Breast epithelium (tissue), 4 donors: Measurements from ENCODE around the gene STRADA. TPM values are rescaled to one million over a fixed set of nuclear protein-coding genes. Genes with fewer than 3 reads are reported as not detected.

Experiments used
- DNase-seq, 2 donors: peaks; one replicate each; pipeline ENCODE4 v3.0.0-alpha.2; 2019; ENCODE audit warnings: low spot score in 2 of 2
- H3K27ac ChIP-seq, 2 donors: fragments of 200-600 bp; sonication (generic) in 1 of 2; one replicate each; pipeline ENCODE4 v1.5.1; 2016 to 2019; ENCODE audit warnings: mild to moderate bottlenecking in 1 of 2
- H3K27me3 ChIP-seq, 2 donors: fragments of 200-600 bp; sonication (generic) in 1 of 2; one replicate each; pipeline versions ENCODE4 v1.5.1 to v1.6.0; 2017 to 2019; ENCODE audit warnings: control low read depth in 1 of 2, mild to moderate bottlenecking in 1 of 2
- H3K36me3 ChIP-seq: fragments of 200-600 bp; one replicate; pipeline ENCODE4 v1.5.1; 2019
- H3K4me1 ChIP-seq, 2 donors: fragments of 200-600 bp; sonication (generic); one replicate each; pipeline ENCODE4 v1.5.1; 2016 to 2019; ENCODE audit warnings: control low read depth in 1 of 2
- H3K4me3 ChIP-seq, 3 donors: fragments of 200-600 bp; sonication (generic); 1 replicate in 2 of 3; 2 replicates in 1 of 3; pipeline ENCODE4 v1.5.1; 2016 to 2019; ENCODE audit warnings: mild to moderate bottlenecking in 3 of 3, moderate library complexity in 2 of 3
- H3K9me3 ChIP-seq, 2 donors: fragments of 200-600 bp; sonication (generic) in 1 of 2; one replicate each; pipeline ENCODE4 v1.5.1; 2016 to 2019; ENCODE audit warnings: control low read depth in 1 of 2
- POLR2A ChIP-seq: fragments of 450-650 bp; IDR thresholded peaks from one replicate; pipeline ENCODE4 v1.6.1; 2016; ENCODE audit warnings: antibody characterized with exemption, mild to moderate bottlenecking, moderate library complexity
- POLR2AphosphoS5 ChIP-seq, 3 donors: sonication (generic); formaldehyde crosslinking; IDR thresholded peaks; one replicate each; pipeline ENCODE4 v1.6.1; 2017; ENCODE audit warnings: antibody characterized with exemption in 3 of 3
- intact Hi-C: fragments of 100-400 bp; cut with DNase I; formaldehyde crosslinking; loops from one replicate; pipeline ENCODE4 v1.15.1; 2023; ENCODE audit warnings: low total_unique reads
- total RNA-seq, 3 donors: library from RNA; depleted of rRNA; stranded (reverse); fragments of >200 nt; gene quantifications; one replicate each; pipeline ENCODE4 v1.1.0, GENCODE V29; 2016
- TF ChIP-seq, protein P1 (sequence below), 3 donors: fragments of 450-650 bp; IDR thresholded peaks; one replicate each; pipeline ENCODE4 v1.5.1; 2016 to 2017; ENCODE audit warnings: antibody characterized with exemption in 3 of 3, mild to moderate bottlenecking in 3 of 3, moderate library complexity in 3 of 3

STRADA gene
- total RNA-seq, 3 donors from 2014 or later, result 25.9 to 33.8 (median 26.2) TPM

DNA sequence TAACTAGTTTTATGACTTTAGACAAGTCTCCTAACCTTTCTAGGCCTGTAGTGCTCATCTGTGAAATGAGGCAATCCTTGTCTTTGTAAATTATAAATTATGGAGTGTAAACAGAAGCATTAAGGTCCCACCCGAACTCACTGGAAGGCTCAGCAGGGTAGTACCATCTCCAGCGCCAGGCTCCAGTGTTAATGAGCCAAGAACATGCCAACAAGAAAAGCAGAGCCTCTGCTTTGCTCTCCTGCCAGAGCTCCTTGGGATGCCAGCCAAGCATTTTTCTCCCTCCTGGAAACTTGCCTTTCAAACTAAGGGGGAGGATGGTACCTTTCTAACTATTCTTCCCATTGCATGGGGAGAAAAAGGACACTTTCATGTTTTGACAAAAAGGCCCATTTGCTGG, 56.6 kb downstream of the STRADA start:
- peak overlapping the region in 1 of 2 donors; percentile 31 for H3K27ac ChIP-seq
- H3K36me3 ChIP-seq, result no peaks in the 10 kb centered on the region

DNA sequence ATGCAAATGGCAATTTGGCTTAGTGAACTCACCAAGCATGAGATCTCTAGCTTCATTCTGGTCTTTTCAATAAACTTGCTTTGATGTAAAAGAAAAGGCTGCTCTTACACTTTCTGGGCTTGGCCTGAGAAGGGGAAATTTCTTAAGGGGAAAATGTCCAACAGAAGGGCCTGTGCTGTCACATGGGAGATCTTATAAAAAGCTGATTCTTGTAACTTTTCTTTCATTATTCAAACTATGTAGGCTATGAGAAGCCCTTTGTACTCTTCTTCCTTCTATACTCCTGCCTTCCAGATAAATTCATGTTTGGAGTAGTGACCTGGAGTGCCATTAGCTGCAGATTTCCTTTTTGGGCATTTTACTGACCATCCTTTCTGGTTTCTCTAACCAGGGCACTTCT, 58.6 kb downstream of the STRADA start:
- H3K36me3 ChIP-seq, result no peaks in the 10 kb centered on the region
- DNase-seq, result no peak
- no peaks in the 10 kb centered on the region for H3K9me3 ChIP-seq
- H3K27me3 ChIP-seq, result no peaks in the 10 kb centered on the region
- no peak overlapping the region for H3K27ac ChIP-seq
- H3K4me3 ChIP-seq, result no peak overlapping the region
- no peak for TF ChIP-seq POLR2AphosphoS5 (IDR thresholded peaks at IDR 0.05)
- TF ChIP-seq POLR2A, result no peak
- TF ChIP-seq, protein P1, sequence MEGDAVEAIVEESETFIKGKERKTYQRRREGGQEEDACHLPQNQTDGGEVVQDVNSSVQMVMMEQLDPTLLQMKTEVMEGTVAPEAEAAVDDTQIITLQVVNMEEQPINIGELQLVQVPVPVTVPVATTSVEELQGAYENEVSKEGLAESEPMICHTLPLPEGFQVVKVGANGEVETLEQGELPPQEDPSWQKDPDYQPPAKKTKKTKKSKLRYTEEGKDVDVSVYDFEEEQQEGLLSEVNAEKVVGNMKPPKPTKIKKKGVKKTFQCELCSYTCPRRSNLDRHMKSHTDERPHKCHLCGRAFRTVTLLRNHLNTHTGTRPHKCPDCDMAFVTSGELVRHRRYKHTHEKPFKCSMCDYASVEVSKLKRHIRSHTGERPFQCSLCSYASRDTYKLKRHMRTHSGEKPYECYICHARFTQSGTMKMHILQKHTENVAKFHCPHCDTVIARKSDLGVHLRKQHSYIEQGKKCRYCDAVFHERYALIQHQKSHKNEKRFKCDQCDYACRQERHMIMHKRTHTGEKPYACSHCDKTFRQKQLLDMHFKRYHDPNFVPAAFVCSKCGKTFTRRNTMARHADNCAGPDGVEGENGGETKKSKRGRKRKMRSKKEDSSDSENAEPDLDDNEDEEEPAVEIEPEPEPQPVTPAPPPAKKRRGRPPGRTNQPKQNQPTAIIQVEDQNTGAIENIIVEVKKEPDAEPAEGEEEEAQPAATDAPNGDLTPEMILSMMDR (IDR thresholded peaks at IDR 0.05), result no peak
- intact Hi-C loops, result no loop called here
- H3K4me1 ChIP-seq, result no peaks in the 10 kb centered on the region

More for the DNA sequence above, 56.6 kb downstream of the STRADA start:
- no peaks in the 10 kb centered on the region for H3K4me1 ChIP-seq
- H3K4me3 ChIP-seq, result no peak overlapping the region
- H3K9me3 ChIP-seq, result no peaks in the 10 kb centered on the region
- H3K27me3 ChIP-seq, result no peaks in the 10 kb centered on the region
- no peak for DNase-seq
- no peak for TF ChIP-seq POLR2A
- TF ChIP-seq, protein P1 (IDR thresholded peaks at IDR 0.05), result no peak
- no peak for TF ChIP-seq POLR2AphosphoS5 (IDR thresholded peaks at IDR 0.05)
- intact Hi-C loops, result no loop called here

DNA sequence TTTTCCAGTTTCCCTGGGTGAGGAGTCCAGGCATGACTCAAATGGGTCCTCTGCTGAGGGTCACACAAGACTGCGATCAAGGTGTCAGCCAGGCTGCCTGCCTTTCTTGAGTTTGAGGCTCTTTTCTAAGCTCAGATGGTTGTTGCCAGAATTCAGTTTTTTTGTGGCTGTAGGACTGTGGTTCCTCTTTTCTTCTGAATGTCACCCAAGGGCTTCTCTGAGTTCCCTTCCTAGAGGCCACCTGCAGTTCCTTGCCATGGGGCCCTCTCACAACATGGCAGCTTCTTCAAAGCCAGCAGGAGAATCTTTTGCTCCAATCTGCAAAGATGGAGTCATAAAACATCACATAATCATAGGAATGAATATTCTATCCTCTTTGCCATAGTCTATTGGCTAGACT, 59.2 kb downstream of the STRADA start:
- H3K36me3 ChIP-seq, result no peaks in the 10 kb centered on the region
- intact Hi-C loops, result no loop called here
- H3K4me3 ChIP-seq, result no peak overlapping the region
- H3K9me3 ChIP-seq, result no peaks in the 10 kb centered on the region
- TF ChIP-seq POLR2AphosphoS5 (IDR thresholded peaks at IDR 0.05) (no peak), POLR2A (no peak)
- TF ChIP-seq, protein P1 (IDR thresholded peaks at IDR 0.05), result no peak
- H3K4me1 ChIP-seq, result no peaks in the 10 kb centered on the region
- H3K27me3 ChIP-seq, result no peaks in the 10 kb centered on the region
- no peak overlapping the region for H3K27ac ChIP-seq
- no peak for DNase-seq

DNA sequence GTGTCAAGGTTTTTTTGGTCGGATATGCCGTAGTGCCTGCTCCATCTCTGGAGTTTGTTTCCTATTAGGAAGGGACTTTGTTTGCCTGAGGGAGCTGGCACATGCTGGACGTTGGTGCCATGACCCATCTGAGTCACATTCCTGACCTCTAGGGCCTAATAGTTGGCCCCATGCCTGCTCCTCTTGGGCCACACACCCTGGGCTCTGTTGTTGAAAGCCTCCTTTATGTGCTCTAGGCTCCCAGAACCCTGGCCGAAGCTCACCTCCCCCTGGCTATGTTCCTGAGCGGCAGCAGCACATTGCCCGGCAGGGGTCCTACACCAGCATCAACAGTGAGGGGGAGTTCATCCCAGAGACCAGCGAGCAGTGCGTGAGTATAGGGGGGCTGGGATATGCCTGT, 60.1 kb downstream of the STRADA start:
- H3K4me3 ChIP-seq, result no peak overlapping the region
- no peaks in the 10 kb centered on the region for H3K4me1 ChIP-seq
- DNase-seq, result no peak
- intact Hi-C loops, result loop anchor here (1.0 kb wide), 1 partner anchor 18 kb away; no protein-coding TSS in a partner anchor
- peak overlapping the region; percentile 27 to 48 for H3K27ac ChIP-seq
- no peaks in the 10 kb centered on the region for H3K36me3 ChIP-seq
- no peaks in the 10 kb centered on the region for H3K9me3 ChIP-seq
- TF ChIP-seq POLR2AphosphoS5 (IDR thresholded peaks at IDR 0.05) (peak in 1 of 3 donors; percentile 25), POLR2A (no peak)
- H3K27me3 ChIP-seq, result no peaks in the 10 kb centered on the region

DNA sequence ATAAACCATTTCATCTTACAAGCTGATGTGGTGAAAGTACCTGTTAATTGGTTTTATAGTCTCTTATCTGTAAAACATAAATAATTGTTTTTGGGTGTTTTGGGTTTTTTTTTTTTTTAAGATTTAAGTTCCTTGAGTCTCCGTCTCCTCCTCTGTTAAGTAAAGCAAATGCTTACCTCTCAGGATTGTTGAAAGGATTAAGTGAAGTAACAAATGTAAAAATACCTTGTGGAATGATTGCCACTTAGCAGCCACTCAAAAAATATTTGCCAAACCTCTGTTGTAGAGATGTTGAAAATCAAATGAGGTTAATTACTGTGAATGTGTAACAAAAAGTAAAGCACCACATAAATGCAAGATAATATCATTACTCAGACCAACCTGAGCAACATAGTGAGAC, 60.9 kb downstream of the STRADA start:
- no peaks in the 10 kb centered on the region for H3K36me3 ChIP-seq

More for the DNA sequence above, 60.9 kb downstream of the STRADA start:
- DNase-seq, result no peak
- intact Hi-C loops, result loop anchor here (1.0 kb wide), 1 partner anchor 19 kb away; no protein-coding TSS in a partner anchor
- no peak overlapping the region for H3K4me3 ChIP-seq
- peaks cover 0 to 8% of the 10 kb centered on the region in 2 donors for H3K4me1 ChIP-seq
- no peaks in the 10 kb centered on the region for H3K9me3 ChIP-seq
- TF ChIP-seq, protein P1 (IDR thresholded peaks at IDR 0.05), result no peak
- TF ChIP-seq POLR2AphosphoS5 (IDR thresholded peaks at IDR 0.05) (no peak), POLR2A (no peak)
- no peak overlapping the region for H3K27ac ChIP-seq
- H3K27me3 ChIP-seq, result no peaks in the 10 kb centered on the region
